ENCODE results near the gene EPHX1.
A peak's percentile ranks its signal among the peaks of the same experiment; 100 is the strongest.

The EPHX1 gene

GRCh38 chr1:225849925-225850324 lies 40.0 kb downstream of the EPHX1 start:
- Mint-ChIP-seq H3K4me1 (peaks cover 29% of the 10 kb centered on the region), H3K4me3 (no peak overlapping the region), H3K27ac (peak overlapping the region; percentile 63 to 67 (median 64)), H3K9me3 (no peaks in the 10 kb centered on the region), H3K36me3 (ENCODE audit: low read depth) (peaks cover 57% of the 10 kb centered on the region), H3K27me3 (ENCODE audit: low read depth) (no peaks in the 10 kb centered on the region)
- TF ChIP-seq CTCF (IDR thresholded peaks at IDR 0.05; ENCODE audit: unreplicated experiment in 3 of 3), result no peak

DNA sequence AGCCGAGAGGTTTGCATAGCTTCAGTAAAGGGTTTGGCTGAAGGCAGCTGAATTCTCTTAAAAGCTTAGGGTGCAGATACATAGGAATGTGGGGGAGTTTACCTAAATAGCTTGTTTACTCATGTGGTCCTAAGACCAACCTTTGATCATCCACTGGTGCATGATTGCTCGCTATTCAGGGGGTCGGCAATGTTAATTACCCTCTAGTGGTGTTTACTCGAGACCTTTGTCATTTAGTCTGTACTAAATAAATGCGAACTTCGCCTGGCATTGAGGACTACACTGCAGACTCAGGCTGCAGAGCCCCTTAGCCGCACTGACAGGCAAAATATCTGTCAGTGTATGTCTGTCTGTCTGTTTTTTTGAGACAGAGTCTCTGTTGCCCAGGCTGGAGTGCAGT lies 40.4 kb downstream of the EPHX1 start:
- Mint-ChIP-seq H3K36me3 (ENCODE audit: low read depth) (peaks cover 59% of the 10 kb centered on the region), H3K27me3 (ENCODE audit: low read depth) (no peaks in the 10 kb centered on the region), H3K4me3 (no peak overlapping the region), H3K27ac (peak overlapping the region in 2 of 3 experiments; percentile 63 to 67), H3K4me1 (peaks cover 29% of the 10 kb centered on the region), H3K9me3 (no peaks in the 10 kb centered on the region)
- TF ChIP-seq CTCF (IDR thresholded peaks at IDR 0.05; ENCODE audit: unreplicated experiment in 3 of 3), result no peak

GRCh38 chr1:225851805-225852204 lies 41.9 kb downstream of the EPHX1 start:
- H3K27ac Mint-ChIP-seq, result peak overlapping the region; percentile 54 to 84 (median 76)
- no peak overlapping the region for H3K4me3 Mint-ChIP-seq
- no peak for TF ChIP-seq CTCF (IDR thresholded peaks at IDR 0.05; ENCODE audit: unreplicated experiment in 3 of 3)
- peaks cover 25% of the 10 kb centered on the region for H3K4me1 Mint-ChIP-seq
- H3K9me3 Mint-ChIP-seq, result no peaks in the 10 kb centered on the region
- H3K36me3 Mint-ChIP-seq (ENCODE audit: low read depth), result peaks cover 59% of the 10 kb centered on the region
- no peaks in the 10 kb centered on the region for H3K27me3 Mint-ChIP-seq (ENCODE audit: low read depth)

GRCh38 chr1:225852413-225853124 lies 42.6 kb downstream of the EPHX1 start:
- Mint-ChIP-seq H3K4me1 (peaks cover 25% of the 10 kb centered on the region), H3K4me3 (no peak overlapping the region), H3K36me3 (ENCODE audit: low read depth) (peaks cover 59% of the 10 kb centered on the region), H3K9me3 (no peaks in the 10 kb centered on the region), H3K27ac (no peak overlapping the region), H3K27me3 (ENCODE audit: low read depth) (no peaks in the 10 kb centered on the region)
- TF ChIP-seq CTCF (IDR thresholded peaks at IDR 0.05; ENCODE audit: unreplicated experiment in 3 of 3), result no peak

GRCh38 chr1:225853441-225853840 lies 43.5 kb downstream of the EPHX1 start:
- peaks cover 57% of the 10 kb centered on the region for H3K36me3 Mint-ChIP-seq (ENCODE audit: low read depth)
- no peak overlapping the region for H3K4me3 Mint-ChIP-seq
- H3K4me1 Mint-ChIP-seq, result peaks cover 18% of the 10 kb centered on the region
- TF ChIP-seq CTCF (IDR thresholded peaks at IDR 0.05; ENCODE audit: unreplicated experiment in 3 of 3), result no peak
- H3K27me3 Mint-ChIP-seq (ENCODE audit: low read depth), result no peaks in the 10 kb centered on the region
- H3K27ac Mint-ChIP-seq, result no peak overlapping the region
- no peaks in the 10 kb centered on the region for H3K9me3 Mint-ChIP-seq
